Superior temporal gyrus (tissue), 1 donor: Measurements from ENCODE around the gene NOL4L.

Experiments used
- DNase-seq: peaks from one replicate; pipeline ENCODE4 v3.0.0-alpha.2; 2016; ENCODE audit errors: extremely low spot score

NOL4L gene

DNA sequence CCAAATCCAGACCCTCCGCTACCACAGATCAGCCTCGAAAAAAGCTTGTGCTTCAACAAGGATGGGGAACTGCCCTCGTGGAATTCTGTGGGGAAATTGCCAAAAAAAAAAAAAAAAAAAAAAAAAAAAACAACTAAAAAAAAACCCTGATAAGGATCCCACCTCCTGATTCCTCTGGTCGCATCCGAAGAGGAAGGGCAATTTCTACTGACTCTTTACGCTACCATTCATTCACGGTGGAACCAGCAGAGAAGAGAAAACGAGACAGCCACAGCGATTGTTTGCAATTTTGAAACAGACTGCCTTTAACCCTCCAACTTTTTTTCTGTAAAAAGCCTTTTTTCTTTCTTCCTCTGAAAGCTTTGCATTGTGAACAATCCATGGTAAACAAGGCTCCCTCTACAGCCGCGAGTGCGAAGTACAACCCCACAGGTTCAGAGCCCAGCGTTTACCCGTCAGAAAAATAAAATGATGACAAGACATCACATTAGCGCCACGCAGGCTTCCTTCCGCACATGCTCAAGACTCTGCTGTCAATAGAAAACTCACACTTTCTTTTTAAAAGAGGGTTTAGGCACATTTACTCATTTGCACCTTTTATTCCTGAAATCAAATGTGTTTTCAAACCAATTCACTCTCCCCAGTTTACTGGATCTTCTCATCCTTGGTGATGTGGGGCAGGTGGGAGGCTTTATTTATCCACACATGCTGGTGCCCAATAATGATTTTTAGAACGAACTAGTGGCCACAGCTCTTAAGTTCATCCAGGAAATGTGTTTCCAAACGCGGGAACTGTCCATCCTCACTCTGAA lies 100.0 kb downstream of the NOL4L start:
- peak; percentile 98 for DNase-seq

DNA sequence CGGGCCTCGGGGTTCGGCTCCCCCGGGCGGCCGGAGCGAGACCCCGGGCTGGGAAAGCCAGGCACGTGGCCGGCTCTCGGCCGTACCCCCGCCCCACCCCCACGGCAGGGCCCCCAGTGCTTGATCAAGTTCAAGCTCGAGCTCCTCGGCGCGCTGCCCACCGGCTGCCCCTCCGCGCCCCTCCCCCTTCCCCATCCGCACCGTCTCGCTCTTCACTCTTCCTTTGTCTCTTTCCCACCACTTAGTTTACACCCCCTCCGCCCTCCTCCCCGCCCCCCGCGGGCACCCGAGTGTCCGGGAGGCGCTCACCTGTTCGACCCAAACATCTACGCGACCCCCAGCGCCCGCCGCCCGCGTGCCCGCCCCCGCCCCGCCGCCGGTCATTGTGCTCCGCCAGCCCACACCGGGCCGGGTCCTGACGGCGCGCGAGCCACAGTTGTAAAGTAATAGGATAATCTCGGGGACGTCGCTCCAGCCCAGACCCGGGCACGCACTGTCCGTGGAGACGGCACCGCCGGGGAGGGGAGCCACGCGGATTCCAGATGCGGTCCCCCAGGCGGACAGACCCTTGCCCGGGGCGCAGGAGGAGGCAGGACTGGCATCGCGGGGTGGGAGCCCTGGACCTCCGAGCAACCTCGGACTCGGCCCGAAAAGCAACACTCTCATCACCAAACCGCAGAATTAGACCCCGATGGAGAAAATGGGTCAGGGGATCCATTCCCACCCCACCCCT lies 100.7 kb downstream of the NOL4L start:
- DNase-seq = no peak

DNA sequence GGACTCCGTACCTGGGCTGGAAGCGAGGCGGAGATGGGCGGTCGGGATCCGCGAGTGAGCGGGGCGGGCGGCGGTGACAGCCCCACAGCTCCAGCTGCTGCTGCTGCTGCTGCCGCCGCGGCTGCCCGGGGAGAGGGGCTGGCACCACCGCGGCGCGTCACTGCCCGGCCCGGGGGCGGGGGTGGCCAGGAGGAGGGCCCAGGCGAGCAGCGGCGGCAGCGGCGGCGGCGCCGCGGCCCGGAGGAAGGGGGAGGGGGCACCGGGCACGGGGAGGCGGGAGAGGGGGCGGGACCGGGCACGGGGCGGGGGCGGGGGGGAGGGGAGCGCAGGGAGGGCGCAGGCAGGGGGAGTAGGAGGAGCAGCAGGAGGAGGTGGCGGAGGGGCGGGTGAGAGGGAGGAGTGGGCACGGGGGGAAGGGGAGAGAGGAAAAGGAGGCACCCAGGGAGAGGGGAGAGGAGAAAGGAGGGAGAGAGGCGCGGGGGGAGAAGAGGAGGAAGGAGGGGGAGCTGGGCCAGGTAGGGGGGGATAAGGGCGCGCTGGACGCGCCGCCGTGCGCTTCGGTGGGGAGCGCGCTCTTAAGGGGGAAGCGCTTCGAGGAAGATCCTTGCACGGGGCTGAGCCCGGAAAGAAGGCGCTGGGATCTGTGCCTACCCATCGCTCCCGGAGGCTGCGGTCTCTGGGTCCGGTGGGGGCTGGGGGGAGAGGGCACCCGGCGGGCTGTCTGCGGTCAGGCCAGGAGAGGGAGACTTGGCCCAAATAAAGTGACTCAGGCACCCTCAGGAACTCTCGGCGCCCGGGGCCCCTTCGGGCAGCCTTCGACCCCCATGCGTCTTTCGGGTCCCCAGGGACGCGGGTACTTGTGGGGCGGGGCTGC lies 101.5 kb downstream of the NOL4L start:
- DNase-seq = peak; percentile 73

DNA sequence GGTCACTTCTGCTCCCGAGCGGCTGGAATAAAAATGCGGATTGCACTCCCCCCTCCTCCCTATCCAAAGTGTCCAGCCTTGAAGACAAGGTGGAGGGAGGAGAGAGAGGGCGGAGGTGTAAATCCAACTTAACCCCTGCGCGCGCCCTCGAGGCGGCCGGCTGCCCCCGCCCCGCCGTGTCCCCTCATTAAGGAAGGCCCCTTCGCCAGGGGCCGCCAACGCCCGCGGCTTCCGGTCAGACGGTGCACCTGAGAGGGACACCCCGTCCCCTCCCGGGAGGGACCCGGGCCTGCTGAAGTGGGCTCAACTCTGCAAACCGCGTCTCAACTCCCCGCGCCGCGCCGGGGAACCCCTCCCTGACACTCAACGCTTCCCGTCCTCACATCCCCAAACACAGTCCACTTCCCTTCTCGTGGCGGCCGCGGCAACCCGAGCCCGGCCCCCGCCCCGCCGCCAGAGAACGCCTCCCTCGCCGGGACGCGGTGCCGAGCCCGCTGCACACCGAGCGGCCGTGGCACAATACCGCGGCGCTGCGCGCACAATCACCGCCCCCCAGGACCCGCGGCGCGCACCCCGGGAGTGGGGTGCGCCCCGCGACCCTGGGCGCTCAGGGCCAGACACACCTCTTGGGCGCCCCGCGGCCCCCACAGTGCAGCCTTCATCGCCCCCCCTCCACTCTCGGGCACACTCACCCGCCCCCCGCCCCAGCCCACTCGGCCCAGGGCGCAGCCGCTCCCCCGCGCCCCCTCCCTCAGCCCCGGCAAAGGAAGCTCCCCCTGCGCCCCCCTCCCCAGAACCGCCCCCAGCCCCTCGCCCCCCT lies 102.5 kb downstream of the NOL4L start:
- no peak for DNase-seq

DNA sequence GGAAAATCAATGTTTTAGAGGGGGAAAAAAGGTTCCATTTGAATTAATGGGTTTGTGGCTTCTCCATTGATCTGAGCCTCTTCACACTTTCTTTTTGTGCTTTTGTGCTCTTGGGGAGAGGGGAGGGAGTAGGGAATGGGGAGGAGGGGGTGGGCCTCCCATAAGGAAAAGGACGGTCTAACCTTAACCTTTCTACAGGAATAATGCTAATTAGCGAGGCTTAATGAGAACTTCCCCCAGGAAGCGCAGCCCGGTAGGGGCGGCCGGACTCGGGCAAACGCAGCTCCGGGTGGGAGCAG lies 103.0 kb downstream of the NOL4L start:
- DNase-seq = no peak

DNA sequence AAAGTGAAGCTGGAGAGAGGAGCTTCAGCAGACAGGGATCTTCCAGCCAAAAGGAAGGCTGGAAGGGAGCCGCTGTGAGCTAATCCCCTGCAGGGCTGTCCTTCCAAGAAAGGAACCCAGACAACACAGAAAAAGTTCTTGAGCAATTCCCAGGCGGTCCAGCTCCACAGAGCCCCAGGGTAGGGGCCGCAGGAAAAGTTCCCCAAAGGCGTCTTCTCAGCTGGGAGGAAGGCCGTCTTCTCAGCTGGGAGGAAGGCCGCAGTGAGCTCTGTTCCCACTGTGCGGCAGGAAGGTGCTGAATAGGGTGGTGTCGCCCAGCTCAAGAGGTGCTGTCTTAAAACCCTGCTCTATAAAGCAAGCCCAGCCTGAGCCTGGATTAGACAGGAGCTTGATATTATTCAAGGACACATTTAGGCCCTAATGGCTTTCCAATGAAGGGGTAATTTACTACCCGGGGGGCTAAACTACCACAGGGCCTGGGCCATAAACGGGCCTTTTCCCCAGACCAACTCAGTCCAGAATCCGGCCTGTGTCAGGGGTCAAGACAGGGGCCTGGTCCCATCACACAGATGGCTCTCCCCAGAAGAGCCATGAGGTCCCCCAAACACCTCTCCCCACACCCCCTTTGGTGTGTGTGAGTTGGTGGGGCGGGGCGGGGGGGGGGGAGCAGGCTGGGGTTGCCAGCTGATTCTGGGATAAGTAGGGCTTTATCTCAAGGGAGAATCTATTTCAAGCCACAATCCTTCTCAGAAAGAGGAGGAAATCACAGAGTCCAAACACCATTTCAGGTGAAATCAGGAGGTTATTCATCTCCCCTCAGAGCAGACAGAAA lies 103.6 kb downstream of the NOL4L start:
- DNase-seq = no peak

DNA sequence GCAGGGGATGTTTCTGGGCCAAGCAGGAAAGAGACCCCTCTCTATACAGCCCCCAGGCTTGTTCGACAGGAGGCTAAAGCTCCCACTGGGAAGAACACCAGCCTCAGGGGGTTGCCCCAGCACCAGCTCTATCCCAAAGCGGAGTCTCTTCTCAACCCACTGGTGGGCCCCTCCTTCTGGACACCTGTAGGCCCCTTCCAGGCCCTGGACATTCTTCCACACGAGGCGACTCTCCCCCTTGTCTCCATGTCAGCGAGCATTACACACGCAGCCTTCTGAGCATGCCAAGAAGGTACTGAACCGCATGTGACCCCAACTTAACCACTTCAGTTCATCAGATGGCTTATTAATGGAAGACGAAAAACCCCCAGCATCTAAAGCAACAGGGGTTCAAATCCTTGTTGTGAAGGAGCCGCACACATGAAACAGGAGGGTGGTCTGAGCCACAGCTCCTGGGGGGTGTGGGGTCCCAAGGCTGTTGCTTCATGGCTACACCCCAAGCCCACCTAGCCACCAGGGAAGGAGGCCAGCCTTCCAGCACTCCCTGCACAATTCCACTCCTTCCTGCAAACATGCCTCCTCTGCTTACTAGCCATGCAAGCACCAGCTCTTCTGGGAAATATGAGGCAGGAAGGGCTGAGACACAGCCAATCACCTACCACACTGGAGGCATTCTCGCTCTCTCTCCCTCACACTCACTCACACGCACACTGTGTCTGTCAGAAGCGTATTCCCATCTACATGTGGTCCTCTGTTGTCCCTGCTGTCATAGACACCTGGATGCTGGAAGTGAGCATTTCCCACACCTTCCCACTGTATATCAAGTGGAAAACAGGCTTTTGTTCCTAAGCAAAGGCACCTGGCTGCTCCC lies 104.5 kb downstream of the NOL4L start:
- DNase-seq = no peak

DNA sequence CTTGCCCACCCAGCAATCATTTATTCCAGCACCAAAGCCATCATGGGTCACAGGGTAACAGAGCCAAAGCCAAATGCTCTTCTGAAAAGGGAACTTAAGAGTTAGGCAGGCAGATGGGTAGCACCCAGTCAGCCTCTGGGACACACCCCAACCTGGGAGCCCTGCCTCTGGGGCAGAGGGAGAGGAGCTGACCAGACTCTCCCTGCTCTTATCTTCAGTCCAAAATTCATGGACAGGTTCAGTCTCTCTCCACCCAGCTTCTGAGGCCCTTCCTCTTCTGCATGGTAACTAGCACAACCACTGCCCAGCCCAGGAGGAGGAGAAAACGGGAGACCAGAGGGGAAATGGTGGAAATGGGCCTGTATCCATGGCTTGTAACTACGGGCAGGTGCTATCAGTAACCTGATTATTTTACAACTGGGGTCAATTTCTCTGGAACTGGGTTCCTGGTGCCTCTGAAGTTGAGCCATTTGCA lies 105.4 kb downstream of the NOL4L start:
- DNase-seq = no peak

DNA sequence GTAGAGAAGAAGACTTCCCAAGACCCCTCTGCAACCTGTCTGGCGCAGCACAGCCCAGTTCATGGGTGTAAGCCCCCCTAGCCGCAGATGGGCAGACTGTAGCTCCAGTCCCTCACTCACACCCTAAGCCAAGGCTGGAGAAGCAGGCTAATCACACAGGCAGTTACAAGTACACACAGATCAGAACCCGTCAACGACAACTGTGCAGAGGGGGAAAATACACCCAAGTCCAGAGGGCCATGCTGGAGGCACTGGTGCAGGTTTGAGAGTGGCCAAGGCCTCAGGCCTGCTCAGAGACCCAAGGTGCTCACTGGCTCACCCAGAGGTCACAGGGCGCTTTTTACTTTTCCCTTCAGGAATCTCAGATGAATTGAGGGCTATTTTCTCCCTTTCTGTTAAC lies 106.1 kb downstream of the NOL4L start:
- DNase-seq = no peak

DNA sequence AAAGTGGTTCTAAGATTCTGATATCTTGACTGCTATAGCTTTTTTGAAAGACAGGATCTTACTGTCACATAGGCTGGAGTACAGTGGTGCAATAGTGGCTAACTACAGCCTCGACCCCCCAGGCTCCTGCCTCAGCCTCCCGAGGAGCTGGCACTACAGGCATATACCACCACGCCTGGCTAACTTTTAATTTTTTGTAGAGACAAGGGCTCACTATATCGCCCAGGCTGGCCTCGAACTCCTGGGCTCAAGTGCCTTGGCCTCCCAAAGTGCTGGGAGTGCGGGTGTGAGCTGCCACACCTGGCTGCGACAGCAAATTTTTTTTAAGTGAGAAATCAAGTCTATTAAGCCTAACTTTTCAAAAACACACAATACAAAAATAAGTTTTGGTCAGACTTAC lies 106.6 kb downstream of the NOL4L start:
- no peak for DNase-seq

DNA sequence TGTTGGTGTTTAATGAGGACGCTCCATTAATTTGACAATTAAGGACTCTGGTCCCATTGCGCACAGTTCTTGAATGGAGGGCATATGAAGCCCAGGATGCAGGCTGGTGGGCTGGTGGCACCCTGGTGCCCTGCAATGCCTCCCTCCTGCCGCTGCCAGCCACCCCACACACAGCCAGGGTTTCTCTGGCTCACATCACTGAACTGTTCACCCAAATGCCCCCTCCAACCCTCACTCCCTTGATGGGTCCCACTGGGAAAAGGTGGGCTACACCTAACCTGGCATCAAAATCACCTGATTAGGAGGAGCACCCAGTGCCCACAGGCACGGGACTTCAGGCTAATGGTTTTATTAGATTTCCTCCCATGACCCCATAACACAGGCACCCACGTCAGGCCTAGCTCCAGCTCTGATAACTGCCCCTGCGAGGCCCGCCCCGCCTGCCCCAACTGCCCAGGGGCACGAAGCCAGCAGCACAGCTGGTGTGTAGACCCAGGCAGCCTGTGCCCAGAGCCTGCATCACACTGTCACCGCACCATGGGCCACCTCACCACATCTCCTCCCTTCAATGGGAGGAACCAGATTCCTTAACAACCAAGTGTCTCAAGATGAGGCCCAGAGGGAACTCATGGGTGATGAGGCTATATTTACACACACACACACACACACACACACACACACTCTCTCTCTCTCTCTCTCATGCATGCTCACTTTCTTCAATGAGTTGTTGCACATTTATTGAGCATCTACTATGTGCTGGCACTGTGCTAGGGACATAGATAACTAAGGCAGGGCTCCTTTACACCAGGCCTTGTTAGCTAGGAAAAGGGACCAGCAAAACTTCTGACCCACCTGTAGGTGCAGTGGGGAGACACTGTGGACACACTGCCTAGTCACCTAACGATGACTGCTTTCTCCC lies 107.3 kb downstream of the NOL4L start:
- DNase-seq = no peak

DNA sequence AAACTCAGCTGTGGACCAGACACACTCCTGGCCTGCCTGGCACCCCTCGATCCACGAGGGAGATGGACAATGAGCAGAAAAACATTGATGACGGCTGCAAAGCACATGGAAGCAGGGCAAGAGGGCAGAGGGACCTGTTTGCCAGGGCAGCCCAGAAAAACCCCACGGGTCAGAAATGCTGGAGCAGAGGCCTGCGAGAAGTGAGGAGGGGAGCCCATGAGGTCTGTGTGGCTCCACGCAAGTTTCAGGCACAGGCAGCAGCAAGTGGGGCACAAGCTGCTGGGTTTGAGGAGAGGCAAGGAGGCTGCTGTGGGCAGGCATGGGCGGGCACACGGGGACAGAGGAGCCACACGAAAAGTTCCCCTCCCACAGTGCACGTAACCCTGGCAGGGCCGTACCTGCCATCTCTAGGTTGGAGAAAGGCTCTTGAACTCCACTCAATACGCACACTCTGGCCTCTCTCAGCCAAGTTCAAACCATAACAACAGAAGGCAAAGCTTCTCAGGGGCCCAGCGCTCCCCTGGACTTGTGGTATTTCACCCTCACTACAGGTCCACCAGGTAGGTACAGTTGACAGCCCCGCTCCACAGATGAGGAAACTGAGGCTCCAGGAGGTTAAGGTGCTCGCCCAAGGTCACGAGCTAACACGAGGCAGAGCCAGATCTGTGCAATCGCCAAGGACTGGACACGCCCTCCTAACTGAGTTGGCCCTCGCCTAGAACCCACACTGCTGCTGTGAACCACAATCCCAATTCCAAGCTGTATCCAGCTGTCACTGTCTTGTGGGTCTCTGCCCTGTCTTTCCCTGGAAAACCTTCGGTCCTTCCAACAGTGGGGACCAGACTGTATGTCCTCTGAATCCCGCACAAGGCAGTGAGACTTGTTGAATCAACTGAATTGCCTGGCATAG lies 108.2 kb downstream of the NOL4L start:
- no peak for DNase-seq

DNA sequence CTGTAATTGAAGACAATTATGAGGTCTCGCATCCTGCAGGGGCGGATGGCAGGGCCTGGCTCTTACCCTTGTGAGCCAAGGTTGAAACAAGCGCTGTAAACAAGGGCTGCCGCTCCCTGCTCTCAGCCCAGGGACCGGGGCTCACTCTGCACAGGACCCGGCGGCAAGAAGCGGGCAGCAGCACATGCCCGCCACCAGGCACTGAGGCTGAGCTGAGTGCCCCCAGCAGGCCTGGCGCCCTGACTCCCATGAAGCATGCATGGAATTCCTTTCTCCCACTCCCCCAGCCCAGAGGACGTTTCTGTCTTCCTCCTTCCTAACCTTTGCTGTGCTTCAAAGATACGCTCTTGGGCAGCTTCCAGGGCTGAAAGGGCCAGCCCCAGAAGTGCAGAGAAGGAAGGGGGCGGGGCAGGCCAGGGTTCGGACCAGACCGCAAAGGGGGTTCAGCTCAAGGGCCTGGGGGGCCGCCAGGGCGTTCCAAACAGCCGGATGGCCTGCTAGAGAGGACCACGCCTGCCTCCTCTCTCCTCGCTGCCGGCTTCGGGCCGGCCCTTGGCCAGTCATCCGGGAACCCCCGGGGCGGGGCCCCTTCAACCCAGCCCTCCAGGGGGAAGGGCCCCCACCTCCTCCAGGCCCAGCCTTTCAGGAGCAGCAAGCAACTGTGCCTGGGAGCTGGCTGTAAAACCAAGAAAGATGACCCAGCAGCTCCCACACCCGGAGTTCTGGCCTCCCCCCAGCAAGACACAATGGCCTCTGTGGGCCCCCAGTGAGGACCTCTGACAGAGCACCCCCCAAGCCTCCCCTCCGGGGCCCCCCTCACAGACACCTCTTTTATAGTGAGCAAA lies 109.9 kb downstream of the NOL4L start:
- DNase-seq = no peak

DNA sequence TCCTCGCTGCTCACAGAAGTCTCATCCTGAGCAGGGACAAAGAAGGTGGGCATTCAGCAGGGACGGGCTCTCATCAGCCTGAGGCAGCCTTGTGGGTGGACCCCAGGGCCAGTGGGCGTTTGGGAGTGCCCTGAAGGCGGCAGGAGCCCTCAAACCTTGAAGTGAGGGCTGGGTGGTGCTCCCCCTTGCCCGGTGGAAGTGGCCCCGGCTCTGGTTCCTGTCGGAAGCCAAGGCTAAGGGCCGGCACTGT lies 110.5 kb downstream of the NOL4L start:
- DNase-seq = no peak

DNA sequence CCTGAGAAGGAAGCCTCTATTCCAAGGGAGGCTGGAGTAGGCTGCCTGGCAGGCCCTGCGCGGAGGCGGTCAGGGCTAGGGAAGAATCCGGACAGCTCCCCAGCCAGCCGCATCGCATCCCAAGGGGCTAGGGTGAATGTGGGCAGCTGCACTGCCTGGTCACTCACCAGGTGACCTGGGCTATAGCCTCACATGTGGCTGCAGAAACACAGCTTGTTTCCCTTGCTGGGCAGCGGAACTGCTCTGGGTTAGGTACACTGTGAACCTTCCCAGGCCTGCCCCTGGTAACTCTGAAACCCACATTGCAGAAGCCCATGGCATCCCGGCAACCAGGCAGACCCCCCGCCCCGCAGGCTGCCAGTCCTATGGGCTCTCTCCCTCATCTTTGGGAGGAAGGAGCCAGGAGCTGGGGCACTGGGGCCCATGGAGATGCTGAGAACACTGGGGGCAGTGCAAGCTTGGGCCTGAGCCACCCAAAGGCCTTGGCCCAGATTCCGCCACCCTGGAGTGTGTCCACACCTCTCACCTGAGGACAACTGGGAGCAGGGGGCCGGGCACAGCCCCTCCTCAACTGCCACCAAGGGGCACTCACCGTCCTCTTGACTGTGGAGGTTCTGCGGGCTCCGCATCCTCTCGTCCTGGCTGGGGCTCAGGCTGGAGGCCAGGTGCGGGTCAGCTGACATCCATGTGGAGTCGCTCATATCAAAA lies 111.0 kb downstream of the NOL4L start:
- DNase-seq = no peak
